Measurements from ENCODE around the gene DSC2.

GRCh38 chr18:31101183-31102024 is 817 bp downstream of the DSC2 start:
- TF ChIP-seq POLR2A (IDR thresholded peaks at IDR 0.05): no peak
- TF ChIP-seq, protein P1, sequence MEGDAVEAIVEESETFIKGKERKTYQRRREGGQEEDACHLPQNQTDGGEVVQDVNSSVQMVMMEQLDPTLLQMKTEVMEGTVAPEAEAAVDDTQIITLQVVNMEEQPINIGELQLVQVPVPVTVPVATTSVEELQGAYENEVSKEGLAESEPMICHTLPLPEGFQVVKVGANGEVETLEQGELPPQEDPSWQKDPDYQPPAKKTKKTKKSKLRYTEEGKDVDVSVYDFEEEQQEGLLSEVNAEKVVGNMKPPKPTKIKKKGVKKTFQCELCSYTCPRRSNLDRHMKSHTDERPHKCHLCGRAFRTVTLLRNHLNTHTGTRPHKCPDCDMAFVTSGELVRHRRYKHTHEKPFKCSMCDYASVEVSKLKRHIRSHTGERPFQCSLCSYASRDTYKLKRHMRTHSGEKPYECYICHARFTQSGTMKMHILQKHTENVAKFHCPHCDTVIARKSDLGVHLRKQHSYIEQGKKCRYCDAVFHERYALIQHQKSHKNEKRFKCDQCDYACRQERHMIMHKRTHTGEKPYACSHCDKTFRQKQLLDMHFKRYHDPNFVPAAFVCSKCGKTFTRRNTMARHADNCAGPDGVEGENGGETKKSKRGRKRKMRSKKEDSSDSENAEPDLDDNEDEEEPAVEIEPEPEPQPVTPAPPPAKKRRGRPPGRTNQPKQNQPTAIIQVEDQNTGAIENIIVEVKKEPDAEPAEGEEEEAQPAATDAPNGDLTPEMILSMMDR (IDR thresholded peaks at IDR 0.05): no peak

Data from testis (tissue), 2 donors.